HepG2 (cell line): Measurements from ENCODE around the gene JPH4. TPM values are rescaled to one million over a fixed set of nuclear protein-coding genes. Genes with fewer than 3 reads are reported as not detected.

Experiments used
- ELF3 ChIP-seq: IDR thresholded peaks from 2 replicates; pipeline ENCODE4 v1.6.1; 2016; ENCODE audit warnings: missing genetic modification reagents, missing compliant biosample characterization
- FOXA3 ChIP-seq: IDR thresholded peaks from 2 replicates; pipeline ENCODE4 v1.6.1; 2016; ENCODE audit warnings: missing genetic modification reagents, missing compliant biosample characterization
- GATA4 ChIP-seq: sonication (generic); IDR thresholded peaks from 2 replicates; pipeline ENCODE4 v1.6.1; 2016; ENCODE audit warnings: antibody characterized with exemption, low read depth, borderline replicate concordance
- JUN ChIP-seq: sonication (generic); formaldehyde crosslinking; IDR thresholded peaks from 2 replicates; pipeline ENCODE4 v1.4.0; 2020; ENCODE audit warnings: mild to moderate bottlenecking, missing genetic modification reagents
- MAFF ChIP-seq: IDR thresholded peaks from 2 replicates; pipeline ENCODE4 v1.6.1; 2011; ENCODE audit warnings: low read depth, low read length, improper control_type of control experiment
- SMARCE1 ChIP-seq: fragments of 450-650 bp; IDR thresholded peaks from 2 replicates; pipeline ENCODE4 v1.6.1; 2017; ENCODE audit warnings: borderline replicate concordance
- ZNF251 ChIP-seq: sonication (generic); formaldehyde crosslinking; IDR thresholded peaks from 2 replicates; pipeline ENCODE4 v1.9.0; 2021; ENCODE audit warnings: mild to moderate bottlenecking, missing genetic modification reagents
- ZNF329 ChIP-seq: sonication (generic); formaldehyde crosslinking; IDR thresholded peaks from 2 replicates; pipeline ENCODE4 v1.9.0; 2021; ENCODE audit warnings: low read depth, mild to moderate bottlenecking, missing genetic modification reagents
- ZNF431 ChIP-seq: sonication (generic); formaldehyde crosslinking; IDR thresholded peaks from 2 replicates; pipeline ENCODE4 v1.9.0; 2022; ENCODE audit warnings: missing genetic modification reagents, low read depth, mild to moderate bottlenecking, borderline replicate concordance
- ZNF782 ChIP-seq: sonication (generic); formaldehyde crosslinking; IDR thresholded peaks from 2 replicates; pipeline ENCODE4 v1.4.0; 2020; ENCODE audit warnings: missing genetic modification reagents, mild to moderate bottlenecking, borderline replicate concordance
- polyA plus RNA-seq, 8 experiments: library from polyadenylated mRNA; depleted of rRNA in 3 of 8; stranded (reverse) in 7 of 8; unstranded in 1 of 8; fragments of >200 nt; fragmentation: Illumina TruSeq in 4 of 8; extraction: Trizol in 4 of 8; gene quantifications; 2 replicates each; pipeline versions ENCODE4 v1.2.1 to v1.2.3, GENCODE V29; 2011 to 2016; ENCODE audit warnings: low read depth in 4 of 8, missing spikeins in 1 of 8, mixed read lengths in 1 of 8; ENCODE audit not compliant: insufficient read depth in 1 of 8
- total RNA-seq, 5 experiments: library from RNA; depleted of rRNA; stranded (reverse); fragments of >200 nt; fragmentation: Illumina TruSeq; extraction: Trizol; gene quantifications; 2 replicates each; pipeline ENCODE4 v1.2.3, GENCODE V29; 2016; ENCODE audit warnings: low read depth in 1 of 5
- TF ChIP-seq, protein P1 (sequence below), 2 experiments: fragments of 450-650 bp in 1 of 2; sonication (generic) in 1 of 2; formaldehyde crosslinking in 1 of 2; IDR thresholded peaks; 2 replicates each; pipeline versions ENCODE4 v1.6.1 to v1.8.0; 2016 to 2022; ENCODE audit warnings: antibody characterized with exemption in 1 of 2, mild to moderate bottlenecking in 1 of 2, missing genetic modification reagents in 1 of 2
- TF ChIP-seq, protein P2 (sequence below): IDR thresholded peaks from 2 replicates; pipeline ENCODE4 v1.6.1; 2012; ENCODE audit warnings: inconsistent platforms
- TF ChIP-seq, protein P3 (sequence below): sonication (generic); formaldehyde crosslinking; IDR thresholded peaks from 2 replicates; pipeline ENCODE4 v1.9.0; 2021; ENCODE audit warnings: mild to moderate bottlenecking, missing genetic modification reagents

Gene JPH4
- total and polyA plus RNA-seq, 2 of the 13 experiments (the other 11 are each of a cell fraction or from before 2014, with no cell fraction given), result 0.08 to 0.22 TPM

DNA sequence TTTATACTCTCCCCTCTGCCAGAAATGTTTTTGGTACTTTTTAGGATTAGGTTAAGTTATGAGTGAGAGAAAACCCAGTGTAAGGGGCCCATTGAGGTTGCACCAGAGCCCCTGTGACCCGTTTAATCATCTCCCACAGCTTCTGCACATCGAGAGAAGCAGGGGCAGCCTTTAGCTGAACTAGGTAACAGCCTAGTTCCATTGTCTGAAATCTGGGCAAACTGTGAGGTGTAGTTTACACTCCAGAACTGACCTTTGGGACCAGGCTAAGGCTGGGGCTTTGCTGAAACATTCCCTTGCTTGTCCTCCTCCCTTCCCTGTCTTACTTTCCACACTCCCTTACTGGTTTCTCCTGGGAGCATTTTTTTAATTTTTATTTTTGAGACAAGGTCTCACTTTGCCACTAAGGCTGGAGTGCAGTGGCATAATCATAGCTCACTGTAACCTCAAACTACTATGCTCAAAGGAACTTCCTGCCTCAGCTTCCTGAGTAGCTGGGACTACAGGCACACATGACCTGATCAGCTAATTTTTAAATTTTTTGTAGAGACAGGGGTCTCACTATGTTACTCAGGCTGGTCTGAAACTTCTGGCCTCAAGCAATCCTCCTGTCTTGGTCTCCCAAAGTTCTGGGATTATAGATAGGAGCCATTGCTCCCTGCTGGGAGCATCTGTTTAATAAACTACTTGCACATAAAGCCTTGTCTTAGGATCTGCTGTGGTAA is 31.7 kb upstream of the JPH4 start (continued):
- TF ChIP-seq, protein P1, sequence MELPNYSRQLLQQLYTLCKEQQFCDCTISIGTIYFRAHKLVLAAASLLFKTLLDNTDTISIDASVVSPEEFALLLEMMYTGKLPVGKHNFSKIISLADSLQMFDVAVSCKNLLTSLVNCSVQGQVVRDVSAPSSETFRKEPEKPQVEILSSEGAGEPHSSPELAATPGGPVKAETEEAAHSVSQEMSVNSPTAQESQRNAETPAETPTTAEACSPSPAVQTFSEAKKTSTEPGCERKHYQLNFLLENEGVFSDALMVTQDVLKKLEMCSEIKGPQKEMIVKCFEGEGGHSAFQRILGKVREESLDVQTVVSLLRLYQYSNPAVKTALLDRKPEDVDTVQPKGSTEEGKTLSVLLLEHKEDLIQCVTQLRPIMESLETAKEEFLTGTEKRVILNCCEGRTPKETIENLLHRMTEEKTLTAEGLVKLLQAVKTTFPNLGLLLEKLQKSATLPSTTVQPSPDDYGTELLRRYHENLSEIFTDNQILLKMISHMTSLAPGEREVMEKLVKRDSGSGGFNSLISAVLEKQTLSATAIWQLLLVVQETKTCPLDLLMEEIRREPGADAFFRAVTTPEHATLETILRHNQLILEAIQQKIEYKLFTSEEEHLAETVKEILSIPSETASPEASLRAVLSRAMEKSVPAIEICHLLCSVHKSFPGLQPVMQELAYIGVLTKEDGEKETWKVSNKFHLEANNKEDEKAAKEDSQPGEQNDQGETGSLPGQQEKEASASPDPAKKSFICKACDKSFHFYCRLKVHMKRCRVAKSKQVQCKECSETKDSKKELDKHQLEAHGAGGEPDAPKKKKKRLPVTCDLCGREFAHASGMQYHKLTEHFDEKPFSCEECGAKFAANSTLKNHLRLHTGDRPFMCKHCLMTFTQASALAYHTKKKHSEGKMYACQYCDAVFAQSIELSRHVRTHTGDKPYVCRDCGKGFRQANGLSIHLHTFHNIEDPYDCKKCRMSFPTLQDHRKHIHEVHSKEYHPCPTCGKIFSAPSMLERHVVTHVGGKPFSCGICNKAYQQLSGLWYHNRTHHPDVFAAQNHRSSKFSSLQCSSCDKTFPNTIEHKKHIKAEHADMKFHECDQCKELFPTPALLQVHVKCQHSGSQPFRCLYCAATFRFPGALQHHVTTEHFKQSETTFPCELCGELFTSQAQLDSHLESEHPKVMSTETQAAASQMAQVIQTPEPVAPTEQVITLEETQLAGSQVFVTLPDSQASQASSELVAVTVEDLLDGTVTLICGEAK (IDR thresholded peaks at IDR 0.05), result no peak
- TF ChIP-seq, protein P1 (CRISPR knock-in tag; IDR thresholded peaks at IDR 0.05), result no peak; the same call in 1 of the 2 replicates
- TF ChIP-seq JUN (CRISPR knock-in tag) (0 out of 2 replicates have a peak, but pooled peaks have one; percentile 62), GATA4 (0 out of 2 replicates have a peak, but pooled peaks have one; percentile 10), ELF3 (CRISPR knock-in tag) (peak; percentile 74), ZNF329 (0 out of 2 replicates have a peak, but pooled peaks have one; percentile 45), FOXA3 (CRISPR knock-in tag) (peak; percentile 85), ZNF251 (CRISPR knock-in tag) (no peak), MAFF (no peak), SMARCE1 (no peak), ZNF431 (no peak), ZNF782 (CRISPR knock-in tag) (peak; percentile 63; the same call in 1 of the 2 replicates)
- TF ChIP-seq, protein P2, sequence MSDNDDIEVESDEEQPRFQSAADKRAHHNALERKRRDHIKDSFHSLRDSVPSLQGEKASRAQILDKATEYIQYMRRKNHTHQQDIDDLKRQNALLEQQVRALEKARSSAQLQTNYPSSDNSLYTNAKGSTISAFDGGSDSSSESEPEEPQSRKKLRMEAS, result no peak
- TF ChIP-seq, protein P3, sequence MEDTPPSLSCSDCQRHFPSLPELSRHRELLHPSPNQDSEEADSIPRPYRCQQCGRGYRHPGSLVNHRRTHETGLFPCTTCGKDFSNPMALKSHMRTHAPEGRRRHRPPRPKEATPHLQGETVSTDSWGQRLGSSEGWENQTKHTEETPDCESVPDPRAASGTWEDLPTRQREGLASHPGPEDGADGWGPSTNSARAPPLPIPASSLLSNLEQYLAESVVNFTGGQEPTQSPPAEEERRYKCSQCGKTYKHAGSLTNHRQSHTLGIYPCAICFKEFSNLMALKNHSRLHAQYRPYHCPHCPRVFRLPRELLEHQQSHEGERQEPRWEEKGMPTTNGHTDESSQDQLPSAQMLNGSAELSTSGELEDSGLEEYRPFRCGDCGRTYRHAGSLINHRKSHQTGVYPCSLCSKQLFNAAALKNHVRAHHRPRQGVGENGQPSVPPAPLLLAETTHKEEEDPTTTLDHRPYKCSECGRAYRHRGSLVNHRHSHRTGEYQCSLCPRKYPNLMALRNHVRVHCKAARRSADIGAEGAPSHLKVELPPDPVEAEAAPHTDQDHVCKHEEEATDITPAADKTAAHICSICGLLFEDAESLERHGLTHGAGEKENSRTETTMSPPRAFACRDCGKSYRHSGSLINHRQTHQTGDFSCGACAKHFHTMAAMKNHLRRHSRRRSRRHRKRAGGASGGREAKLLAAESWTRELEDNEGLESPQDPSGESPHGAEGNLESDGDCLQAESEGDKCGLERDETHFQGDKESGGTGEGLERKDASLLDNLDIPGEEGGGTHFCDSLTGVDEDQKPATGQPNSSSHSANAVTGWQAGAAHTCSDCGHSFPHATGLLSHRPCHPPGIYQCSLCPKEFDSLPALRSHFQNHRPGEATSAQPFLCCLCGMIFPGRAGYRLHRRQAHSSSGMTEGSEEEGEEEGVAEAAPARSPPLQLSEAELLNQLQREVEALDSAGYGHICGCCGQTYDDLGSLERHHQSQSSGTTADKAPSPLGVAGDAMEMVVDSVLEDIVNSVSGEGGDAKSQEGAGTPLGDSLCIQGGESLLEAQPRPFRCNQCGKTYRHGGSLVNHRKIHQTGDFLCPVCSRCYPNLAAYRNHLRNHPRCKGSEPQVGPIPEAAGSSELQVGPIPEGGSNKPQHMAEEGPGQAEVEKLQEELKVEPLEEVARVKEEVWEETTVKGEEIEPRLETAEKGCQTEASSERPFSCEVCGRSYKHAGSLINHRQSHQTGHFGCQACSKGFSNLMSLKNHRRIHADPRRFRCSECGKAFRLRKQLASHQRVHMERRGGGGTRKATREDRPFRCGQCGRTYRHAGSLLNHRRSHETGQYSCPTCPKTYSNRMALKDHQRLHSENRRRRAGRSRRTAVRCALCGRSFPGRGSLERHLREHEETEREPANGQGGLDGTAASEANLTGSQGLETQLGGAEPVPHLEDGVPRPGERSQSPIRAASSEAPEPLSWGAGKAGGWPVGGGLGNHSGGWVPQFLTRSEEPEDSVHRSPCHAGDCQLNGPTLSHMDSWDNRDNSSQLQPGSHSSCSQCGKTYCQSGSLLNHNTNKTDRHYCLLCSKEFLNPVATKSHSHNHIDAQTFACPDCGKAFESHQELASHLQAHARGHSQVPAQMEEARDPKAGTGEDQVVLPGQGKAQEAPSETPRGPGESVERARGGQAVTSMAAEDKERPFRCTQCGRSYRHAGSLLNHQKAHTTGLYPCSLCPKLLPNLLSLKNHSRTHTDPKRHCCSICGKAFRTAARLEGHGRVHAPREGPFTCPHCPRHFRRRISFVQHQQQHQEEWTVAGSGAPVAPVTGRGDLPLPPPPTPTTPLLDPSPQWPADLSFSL (CRISPR knock-in tag), result no peak
